Measurements from ENCODE around the gene MCFD2. TPM values are rescaled to one million over a fixed set of nuclear protein-coding genes. Genes with fewer than 3 reads are reported as not detected.

The MCFD2 gene

GRCh38 chr2:46852124-46852523 lies 63.5 kb downstream of the MCFD2 start:
- no peak overlapping the region for H3K18ac ChIP-seq (ENCODE audit: low read length)
- no peak overlapping the region for H3K4me3 ChIP-seq (ENCODE audit: low read length in 2 of 2)
- no peak overlapping the region for H4K91ac ChIP-seq (ENCODE audit: low read depth, low read length, poor library complexity)
- H2AK5ac ChIP-seq (ENCODE audit: low read depth, low read length), result no peak overlapping the region
- no peak overlapping the region for H3K4me2 ChIP-seq (ENCODE audit: insufficient read depth, low read length, poor library complexity, severe bottlenecking)
- no peaks in the 10 kb centered on the region for H3K36me3 ChIP-seq (replicated peaks in 1 of 2; ENCODE audit: control insufficient read depth in 2 of 2, insufficient read depth in 2 of 2, low read length in 2 of 2)
- H2BK120ac ChIP-seq (ENCODE audit: low read depth, low read length), result no peak overlapping the region
- H4K8ac ChIP-seq (ENCODE audit: low read depth, low read length), result no peak overlapping the region
- no CpG with 5 or more reads among the region's 9 CpGs for WGBS, 2 donors (ENCODE audit: extremely low coverage in 2 of 2, insufficient read length in 2 of 2, insufficient replicate concordance in 1 of 2)
- no peak overlapping the region for H2BK15ac ChIP-seq (ENCODE audit: low read length)
- H3K27ac ChIP-seq (replicated peaks; ENCODE audit: low read length), result no peak overlapping the region
- H3K27me3 ChIP-seq (ENCODE audit: control insufficient read depth in 3 of 3, insufficient read depth in 3 of 3, low read depth in 1 of 3, low read length in 3 of 3), result peaks cover 0 to 44% (median 0%) of the 10 kb centered on the region in 3 experiments
- H2AFZ ChIP-seq (ENCODE audit: low read length), result no peak overlapping the region
- no peak overlapping the region for H3K9ac ChIP-seq (ENCODE audit: low read depth, low read length, poor library complexity)
- H3K23ac ChIP-seq (ENCODE audit: low read depth, low read length, poor library complexity), result no peak overlapping the region
- no peak overlapping the region for H2BK12ac ChIP-seq (ENCODE audit: low read length)
- H3K4ac ChIP-seq (ENCODE audit: low read length), result no peak overlapping the region
- H3K14ac ChIP-seq (ENCODE audit: low read length), result no peak overlapping the region
- no peaks in the 10 kb centered on the region for H3K9me3 ChIP-seq (replicated peaks in 1 of 2; ENCODE audit: control insufficient read depth in 2 of 2, insufficient read depth in 1 of 2, low read depth in 1 of 2, low read length in 2 of 2)
- H2BK5ac ChIP-seq (ENCODE audit: low read length), result no peak overlapping the region
- H3K4me1 ChIP-seq (ENCODE audit: control insufficient read depth in 2 of 2, insufficient read depth in 1 of 2, low read depth in 1 of 2, low read length in 2 of 2), result no peaks in the 10 kb centered on the region
- no peak for DNase-seq (ENCODE audit: low spot score)
- H3K79me1 ChIP-seq (ENCODE audit: low read depth, low read length), result no peaks in the 10 kb centered on the region

Small RNAs within 50 kb of the gene (small RNA-seq; reads per million reads assigned to genes)
- not detected for gene AC093732.2 (ENCODE audit: insufficient read depth)

All from neuronal stem cell (in vitro differentiated cells).